ENCODE measurements around the gene PSD2.

PSD2 gene

DNA sequence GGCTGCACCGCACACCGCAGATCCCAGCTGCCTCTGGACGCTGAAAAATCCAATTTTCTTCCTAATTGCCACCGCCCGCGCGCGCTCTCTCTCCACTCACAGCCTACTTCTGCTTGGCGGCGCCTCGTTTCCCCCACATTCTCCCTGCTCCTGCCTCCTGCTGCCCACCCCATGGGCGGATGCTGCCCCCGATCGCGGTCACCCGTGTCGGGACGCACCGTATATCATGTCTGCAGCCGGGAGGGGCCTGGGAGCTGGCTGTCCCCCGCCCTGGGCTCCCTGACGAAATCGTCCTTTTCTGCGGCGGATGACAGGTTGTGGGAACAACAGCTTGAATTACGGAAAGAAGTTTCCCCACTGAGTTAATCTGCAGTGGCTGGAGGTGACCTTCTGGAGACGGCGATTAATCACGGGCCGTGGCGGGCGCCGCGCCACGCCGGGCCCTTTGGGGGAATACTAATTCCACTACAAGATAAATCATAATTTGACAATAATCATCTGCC, 36.3 kb upstream of the PSD2 start:
- no peak overlapping the region for H2BK15ac ChIP-seq (ENCODE audit: low read depth, poor library complexity, severe bottlenecking)

DNA sequence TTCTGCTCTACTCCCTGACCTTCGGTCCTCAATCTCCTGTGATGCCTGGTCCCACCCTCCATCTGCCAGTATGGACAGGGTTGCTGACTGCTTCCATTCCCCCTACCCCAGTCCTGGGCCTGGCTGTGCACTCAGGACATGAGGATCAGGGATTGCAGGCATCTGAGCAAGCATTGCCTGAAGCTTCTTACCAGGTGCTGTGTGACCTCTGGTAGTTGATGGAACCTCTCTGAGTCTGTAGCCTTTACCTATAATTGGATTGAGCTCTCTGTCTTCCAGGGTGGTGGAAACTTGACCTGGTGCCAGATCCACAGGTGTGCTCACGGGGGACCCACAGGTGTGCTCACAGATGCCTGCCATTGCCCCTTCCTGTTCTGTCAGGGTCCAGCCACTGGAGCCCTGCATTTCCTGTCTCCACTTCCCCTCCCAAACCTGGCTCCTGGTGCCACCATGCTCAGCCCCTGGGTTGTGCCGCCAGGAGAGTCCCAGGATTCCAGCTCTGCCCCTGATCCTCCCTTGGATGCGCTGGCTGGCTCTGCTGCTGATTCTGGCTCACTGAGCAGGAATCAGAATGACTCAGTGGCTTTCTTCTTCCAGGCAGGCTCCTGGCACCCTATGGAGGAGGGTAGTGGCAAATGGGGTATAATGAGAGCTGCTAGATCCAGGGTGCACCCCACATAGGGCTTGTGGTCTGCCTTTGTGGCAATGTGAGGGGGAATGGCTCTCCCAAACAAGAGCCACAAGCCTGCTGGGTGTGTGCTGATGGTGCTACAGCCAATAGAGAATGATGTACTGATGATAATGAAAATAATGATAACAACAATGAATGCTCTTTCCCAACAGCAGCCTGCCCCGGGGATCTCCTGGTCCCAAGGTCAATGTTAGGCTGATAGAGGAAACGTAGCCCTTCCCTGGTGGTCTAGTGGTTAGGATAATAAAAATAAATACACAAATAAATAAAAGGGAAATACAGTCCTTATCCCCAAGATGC, 35.2 kb upstream of the PSD2 start:
- no peaks in the 10 kb centered on the region for H3K79me1 ChIP-seq (replicated peaks; ENCODE audit: low read length, poor library complexity, severe bottlenecking)
- H3K27ac ChIP-seq (ENCODE audit: low read length, poor library complexity, severe bottlenecking): peak overlapping the region; percentile 10
- no peak for DNase-seq
- no peak overlapping the region for H2BK15ac ChIP-seq (ENCODE audit: low read depth, poor library complexity, severe bottlenecking)
- no peak overlapping the region for H3K4me3 ChIP-seq (ENCODE audit: insufficient read depth in 1 of 2, low read depth in 1 of 2, low read length in 2 of 2)
- H3K4me1 ChIP-seq (ENCODE audit: control insufficient read depth, insufficient read depth, low read depth, low read length): peaks cover 71% of the 10 kb centered on the region
- H2AFZ ChIP-seq (ENCODE audit: low read depth, low read length): no peak overlapping the region
- no peak overlapping the region for H2BK120ac ChIP-seq (ENCODE audit: low read depth, low read length)
- 96% methylated on average over 4 of the region's 6 CpGs for WGBS
- no peaks in the 10 kb centered on the region for H3K9me3 ChIP-seq (ENCODE audit: control insufficient read depth, low read length)
- H4K8ac ChIP-seq (ENCODE audit: low read length): no peak overlapping the region
- no peak overlapping the region for H3K9ac ChIP-seq (ENCODE audit: low read length)
- no peak overlapping the region for H4K91ac ChIP-seq (ENCODE audit: low read length)
- H3K4me2 ChIP-seq (ENCODE audit: low read length, poor library complexity, severe bottlenecking): no peak overlapping the region
- no peak overlapping the region for H3K4ac ChIP-seq (ENCODE audit: low read depth in 1 of 2, low read length in 2 of 2)
- H3K14ac ChIP-seq (ENCODE audit: low read length in 2 of 2): peak overlapping the region in 1 of 2 experiments; percentile 1
- no peak overlapping the region for H2BK5ac ChIP-seq (ENCODE audit: low read depth, low read length, poor library complexity, severe bottlenecking)
- no peak overlapping the region for H3K23ac ChIP-seq (ENCODE audit: low read length in 2 of 2)
- peak overlapping the region; percentile 51 for H2AK5ac ChIP-seq (ENCODE audit: low read length, severe bottlenecking)
- H3K27me3 ChIP-seq (ENCODE audit: control insufficient read depth in 1 of 2, insufficient read depth in 1 of 2, low read length in 2 of 2): peaks cover 11 to 62% of the 10 kb centered on the region in 2 experiments
- no peaks in the 10 kb centered on the region for H3K36me3 ChIP-seq (ENCODE audit: control insufficient read depth in 1 of 2, insufficient read depth in 2 of 2, low read depth in 1 of 2, low read length in 2 of 2)
- no peak overlapping the region for H3K18ac ChIP-seq (ENCODE audit: low read depth in 1 of 2, low read length in 2 of 2)
- no peak overlapping the region for H2BK12ac ChIP-seq (ENCODE audit: low read length in 2 of 2)

More for the DNA sequence above, 36.3 kb upstream of the PSD2 start:
- no peak overlapping the region for H2BK5ac ChIP-seq (ENCODE audit: low read depth, low read length, poor library complexity, severe bottlenecking)
- H3K27me3 ChIP-seq (ENCODE audit: control insufficient read depth in 1 of 2, insufficient read depth in 1 of 2, low read length in 2 of 2): peaks cover 14 to 59% of the 10 kb centered on the region in 2 experiments
- no peak overlapping the region for H3K4me3 ChIP-seq (ENCODE audit: insufficient read depth in 1 of 2, low read depth in 1 of 2, low read length in 2 of 2)
- no peaks in the 10 kb centered on the region for H3K36me3 ChIP-seq (ENCODE audit: control insufficient read depth in 1 of 2, insufficient read depth in 2 of 2, low read depth in 1 of 2, low read length in 2 of 2)
- no peak overlapping the region for H2AK5ac ChIP-seq (ENCODE audit: low read length, severe bottlenecking)
- H3K18ac ChIP-seq (ENCODE audit: low read depth in 1 of 2, low read length in 2 of 2): peak overlapping the region in 1 of 2 experiments; percentile 21
- no peak overlapping the region for H2AFZ ChIP-seq (ENCODE audit: low read depth, low read length)
- H3K4me1 ChIP-seq (ENCODE audit: control insufficient read depth, insufficient read depth, low read depth, low read length): peaks cover 64% of the 10 kb centered on the region
- no peaks in the 10 kb centered on the region for H3K79me1 ChIP-seq (replicated peaks; ENCODE audit: low read length, poor library complexity, severe bottlenecking)
- H3K23ac ChIP-seq (ENCODE audit: low read length in 2 of 2): no peak overlapping the region
- H2BK120ac ChIP-seq (ENCODE audit: low read depth, low read length): no peak overlapping the region
- no peak overlapping the region for H3K14ac ChIP-seq (ENCODE audit: low read length in 2 of 2)
- H4K8ac ChIP-seq (ENCODE audit: low read length): no peak overlapping the region
- WGBS: 82% methylated on average over 33 of the region's 36 CpGs
- H2BK12ac ChIP-seq (ENCODE audit: low read length in 2 of 2): no peak overlapping the region
- H3K9ac ChIP-seq (ENCODE audit: low read length): no peak overlapping the region
- H3K27ac ChIP-seq (ENCODE audit: low read length, poor library complexity, severe bottlenecking): no peak overlapping the region
- H3K4ac ChIP-seq (ENCODE audit: low read depth in 1 of 2, low read length in 2 of 2): no peak overlapping the region
- DNase-seq: no peak
- no peaks in the 10 kb centered on the region for H3K9me3 ChIP-seq (ENCODE audit: control insufficient read depth, low read length)
- no peak overlapping the region for H3K4me2 ChIP-seq (ENCODE audit: low read length, poor library complexity, severe bottlenecking)
- no peak overlapping the region for H4K91ac ChIP-seq (ENCODE audit: low read length)

DNA sequence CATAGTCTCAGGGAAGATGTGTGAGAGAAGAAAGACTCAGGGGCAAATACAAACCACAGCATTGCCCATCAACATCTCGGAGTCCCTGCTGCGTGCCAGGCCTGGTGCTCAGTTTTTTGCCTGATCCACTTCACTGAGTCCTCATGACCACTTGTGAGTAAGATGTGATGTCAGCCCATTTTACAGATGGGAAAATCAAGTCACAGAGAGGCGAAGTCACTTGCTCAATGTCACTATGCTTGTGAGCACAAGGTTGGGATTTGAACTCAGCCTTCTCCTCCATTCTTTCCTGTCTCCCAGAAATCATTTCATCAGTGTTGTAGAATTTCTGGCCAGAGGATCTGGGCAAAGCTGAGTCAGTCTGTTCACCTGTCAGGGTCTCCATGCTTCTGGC, 34.6 kb upstream of the PSD2 start:
- H3K18ac ChIP-seq (ENCODE audit: low read depth in 1 of 2, low read length in 2 of 2): no peak overlapping the region
- 100% methylated on average over 3 of the region's 3 CpGs for WGBS

DNA sequence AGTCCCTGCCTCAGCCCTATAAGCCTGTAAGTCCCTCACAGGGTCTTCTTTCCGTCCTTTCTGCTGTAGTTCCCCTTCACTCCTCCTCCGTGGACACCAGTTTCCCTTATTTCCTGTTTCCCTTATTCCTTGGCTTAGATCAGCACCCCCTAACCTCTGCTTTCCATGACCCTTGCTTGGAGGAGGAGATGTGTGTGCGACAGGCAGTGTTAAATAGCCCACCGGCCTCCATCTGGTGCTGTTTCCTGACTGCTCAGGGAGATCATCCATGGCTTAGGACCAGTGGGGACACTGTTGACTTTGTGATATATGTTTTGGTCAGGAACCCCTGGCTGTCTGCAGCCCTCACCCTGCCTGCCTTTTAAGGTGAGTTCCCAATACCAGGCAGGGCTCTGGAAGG, 34.1 kb upstream of the PSD2 start:
- no peak overlapping the region for H4K8ac ChIP-seq (ENCODE audit: low read length)
- no peak overlapping the region for H4K91ac ChIP-seq (ENCODE audit: low read length)
- no peaks in the 10 kb centered on the region for H3K9me3 ChIP-seq (ENCODE audit: control insufficient read depth, low read length)
- no peak overlapping the region for H3K27ac ChIP-seq (ENCODE audit: low read length, poor library complexity, severe bottlenecking)
- H3K14ac ChIP-seq (ENCODE audit: low read length in 2 of 2): no peak overlapping the region
- H3K9ac ChIP-seq (ENCODE audit: low read length): no peak overlapping the region
- no peaks in the 10 kb centered on the region for H3K36me3 ChIP-seq (ENCODE audit: control insufficient read depth in 1 of 2, insufficient read depth in 2 of 2, low read depth in 1 of 2, low read length in 2 of 2)
- H2BK15ac ChIP-seq (ENCODE audit: low read depth, poor library complexity, severe bottlenecking): no peak overlapping the region
- peak overlapping the region; percentile 86 for H2AK5ac ChIP-seq (ENCODE audit: low read length, severe bottlenecking)
- no peak overlapping the region for H2BK120ac ChIP-seq (ENCODE audit: low read depth, low read length)
- no peak overlapping the region for H3K4ac ChIP-seq (ENCODE audit: low read depth in 1 of 2, low read length in 2 of 2)
- H3K23ac ChIP-seq (ENCODE audit: low read length in 2 of 2): no peak overlapping the region
- no peak overlapping the region for H3K4me2 ChIP-seq (ENCODE audit: low read length, poor library complexity, severe bottlenecking)
- peak overlapping the region in 1 of 2 experiments; percentile 63 for H2BK12ac ChIP-seq (ENCODE audit: low read length in 2 of 2)
- WGBS: 59% methylated on average over 4 of the region's 4 CpGs
- no peak overlapping the region for H2AFZ ChIP-seq (ENCODE audit: low read depth, low read length)
- peaks cover 3 to 51% of the 10 kb centered on the region in 2 experiments for H3K27me3 ChIP-seq (ENCODE audit: control insufficient read depth in 1 of 2, insufficient read depth in 1 of 2, low read length in 2 of 2)
- H3K79me1 ChIP-seq (replicated peaks; ENCODE audit: low read length, poor library complexity, severe bottlenecking): no peaks in the 10 kb centered on the region
- H3K18ac ChIP-seq (ENCODE audit: low read depth in 1 of 2, low read length in 2 of 2): peak overlapping the region in 1 of 2 experiments; percentile 28
- H3K4me3 ChIP-seq (ENCODE audit: insufficient read depth in 1 of 2, low read depth in 1 of 2, low read length in 2 of 2): no peak overlapping the region
- DNase-seq: no peak
- H3K4me1 ChIP-seq (ENCODE audit: control insufficient read depth, insufficient read depth, low read depth, low read length): peaks cover 64% of the 10 kb centered on the region
- no peak overlapping the region for H2BK5ac ChIP-seq (ENCODE audit: low read depth, low read length, poor library complexity, severe bottlenecking)

More for the DNA sequence above, 34.6 kb upstream of the PSD2 start:
- Histone ChIP-seq H2AK5ac (ENCODE audit: low read length, severe bottlenecking) (peak overlapping the region; percentile 86), H3K4me1 (ENCODE audit: control insufficient read depth, insufficient read depth, low read depth, low read length) (peaks cover 69% of the 10 kb centered on the region), H2BK120ac (ENCODE audit: low read depth, low read length) (no peak overlapping the region), H2AFZ (ENCODE audit: low read depth, low read length) (no peak overlapping the region), H2BK12ac (ENCODE audit: low read length in 2 of 2) (no peak overlapping the region), H3K36me3 (ENCODE audit: control insufficient read depth in 1 of 2, insufficient read depth in 2 of 2, low read depth in 1 of 2, low read length in 2 of 2) (no peaks in the 10 kb centered on the region), H3K9ac (ENCODE audit: low read length) (no peak overlapping the region), H4K91ac (ENCODE audit: low read length) (no peak overlapping the region), H3K79me1 (replicated peaks; ENCODE audit: low read length, poor library complexity, severe bottlenecking) (no peaks in the 10 kb centered on the region), H3K14ac (ENCODE audit: low read length in 2 of 2) (no peak overlapping the region), H2BK5ac (ENCODE audit: low read depth, low read length, poor library complexity, severe bottlenecking) (no peak overlapping the region), H3K4me2 (ENCODE audit: low read length, poor library complexity, severe bottlenecking) (no peak overlapping the region), H2BK15ac (ENCODE audit: low read depth, poor library complexity, severe bottlenecking) (no peak overlapping the region), H3K9me3 (ENCODE audit: control insufficient read depth, low read length) (no peaks in the 10 kb centered on the region), H3K23ac (ENCODE audit: low read length in 2 of 2) (no peak overlapping the region), H4K8ac (ENCODE audit: low read length) (no peak overlapping the region), H3K4ac (ENCODE audit: low read depth in 1 of 2, low read length in 2 of 2) (no peak overlapping the region), H3K4me3 (ENCODE audit: insufficient read depth in 1 of 2, low read depth in 1 of 2, low read length in 2 of 2) (no peak overlapping the region), H3K27me3 (ENCODE audit: control insufficient read depth in 1 of 2, insufficient read depth in 1 of 2, low read length in 2 of 2) (peaks cover 6 to 55% of the 10 kb centered on the region in 2 experiments), H3K27ac (ENCODE audit: low read length, poor library complexity, severe bottlenecking) (no peak overlapping the region)
- no peak for DNase-seq
